ENCODE results near the gene LCA5.
"Not testable (repeated sequence)": the region's sequence is repeated elsewhere in the genome, so short reads cannot be mapped to it uniquely, and the experiment has no call there.

The LCA5 gene

DNA sequence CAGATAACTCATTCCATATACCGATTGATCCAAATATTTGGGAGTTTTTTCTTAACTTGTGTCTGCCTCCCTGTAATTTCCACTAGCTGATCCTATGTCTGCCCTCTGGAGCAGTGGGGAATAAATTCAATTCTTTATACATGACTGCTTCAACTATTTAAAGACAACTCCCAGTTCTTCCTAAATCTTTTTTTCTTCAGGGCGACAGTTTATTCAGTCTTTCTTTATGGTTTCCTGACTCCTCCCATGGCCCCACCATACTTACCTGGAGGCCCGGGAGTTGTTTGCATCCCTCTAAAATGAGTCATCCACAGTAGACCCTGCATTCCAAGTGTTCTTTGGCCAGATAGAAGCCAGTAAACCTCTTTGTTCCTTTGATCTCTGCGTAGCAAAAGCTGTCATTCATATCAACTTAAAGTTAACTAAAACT lies 73.6 kb downstream of the LCA5 start:
- no peak for DNase-seq

DNA sequence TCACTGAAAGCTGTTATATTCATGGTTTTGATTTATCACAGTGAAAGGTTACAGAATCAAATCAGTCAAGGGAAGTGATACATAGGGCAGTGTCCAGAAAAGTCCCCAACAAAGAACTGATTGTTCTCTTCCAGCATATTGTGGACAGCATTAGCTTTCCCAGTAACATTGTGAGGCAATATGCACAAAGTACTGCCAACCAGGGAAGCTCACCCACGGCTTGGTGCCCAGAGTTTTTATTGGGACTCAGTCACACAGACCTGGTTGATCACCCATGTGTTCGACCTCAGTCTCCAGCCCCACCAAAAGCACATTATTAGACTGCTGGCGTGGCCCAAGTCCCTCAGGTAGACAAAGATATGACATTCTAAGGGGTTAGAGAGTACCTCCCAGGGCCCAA lies 76.0 kb downstream of the LCA5 start:
- no peak for DNase-seq

DNA sequence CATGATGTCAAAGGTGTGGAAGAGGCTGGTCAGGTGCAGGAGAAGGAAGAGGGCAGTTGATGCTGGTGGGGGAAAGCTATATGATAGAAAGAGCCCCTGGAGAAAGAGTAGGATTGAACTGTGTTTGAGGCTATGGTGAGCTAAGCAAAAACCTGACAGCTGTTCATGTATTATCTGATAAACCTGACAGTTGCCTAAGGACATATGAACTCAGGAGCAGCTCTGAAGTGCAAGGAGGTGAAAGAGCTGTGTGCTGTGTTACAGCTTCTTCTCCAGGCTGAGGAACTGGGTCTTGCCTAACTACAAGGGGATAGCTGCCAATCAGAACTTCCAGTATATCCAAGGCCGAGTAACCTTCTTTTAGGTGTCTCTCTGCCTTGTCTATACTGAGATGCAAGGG lies 81.8 kb downstream of the LCA5 start:
- DNase-seq = no peak

DNA sequence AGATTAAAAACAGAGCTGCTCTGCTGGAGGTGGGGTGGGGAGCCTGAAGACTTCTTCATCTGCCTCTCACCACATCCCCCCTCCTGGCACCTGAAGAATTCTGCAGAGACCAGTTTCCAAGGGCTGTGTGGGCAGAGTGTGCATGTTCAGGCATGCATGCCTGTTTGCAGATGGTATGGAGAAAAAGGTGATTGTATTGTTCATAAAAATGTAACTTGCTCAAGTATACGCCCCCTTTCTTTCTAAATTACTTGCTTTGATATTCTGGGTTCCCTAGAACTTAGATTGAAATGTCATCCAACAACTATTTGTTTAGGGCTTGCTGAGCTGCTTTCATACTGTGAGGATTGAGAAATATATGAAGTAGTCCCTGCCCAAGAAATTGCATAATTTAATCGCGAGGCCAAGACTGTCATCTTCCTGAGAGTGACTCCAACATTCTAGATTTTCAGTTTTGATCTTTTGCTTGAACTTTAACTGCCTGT lies 83.6 kb downstream of the LCA5 start:
- peak; percentile 47 for DNase-seq

DNA sequence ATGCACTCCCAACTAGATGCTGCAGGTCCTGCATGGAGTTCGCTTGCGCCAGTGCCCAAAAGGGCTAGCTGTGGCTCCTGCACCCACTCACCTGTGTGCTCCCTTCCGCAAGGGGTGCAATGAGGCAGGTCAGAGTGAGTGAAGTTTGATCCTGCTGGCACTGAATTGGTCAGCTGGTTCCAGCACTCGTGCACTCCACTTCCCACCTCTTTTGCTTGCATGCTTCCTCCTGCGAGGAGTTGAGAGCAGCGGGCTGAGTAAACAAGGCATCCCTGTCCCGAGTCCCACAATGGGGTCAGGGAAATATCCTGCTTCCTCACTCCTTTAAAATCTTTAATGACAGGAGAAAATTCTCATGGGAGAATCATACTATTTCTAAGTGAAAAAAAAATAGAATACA lies 86.2 kb downstream of the LCA5 start:
- DNase-seq = no peak

DNA sequence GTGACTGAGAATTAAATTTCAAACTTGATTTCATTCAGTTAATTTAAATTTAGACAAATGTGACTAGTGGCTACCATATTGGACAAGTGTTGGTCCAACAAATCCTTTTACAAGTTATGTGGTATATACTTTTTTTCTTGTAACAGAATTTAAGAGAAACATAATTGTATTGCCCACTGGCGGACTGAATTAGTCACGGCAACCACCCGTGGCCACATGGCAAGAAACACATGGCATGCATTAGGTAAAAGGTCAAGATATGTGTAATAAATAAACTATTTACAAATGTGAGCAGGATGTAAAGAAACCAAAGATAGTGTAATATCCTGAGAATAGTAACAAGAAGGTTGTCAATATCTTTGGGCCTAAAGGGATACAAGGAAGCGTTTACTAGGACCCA lies 91.2 kb downstream of the LCA5 start:
- no peak for DNase-seq

DNA sequence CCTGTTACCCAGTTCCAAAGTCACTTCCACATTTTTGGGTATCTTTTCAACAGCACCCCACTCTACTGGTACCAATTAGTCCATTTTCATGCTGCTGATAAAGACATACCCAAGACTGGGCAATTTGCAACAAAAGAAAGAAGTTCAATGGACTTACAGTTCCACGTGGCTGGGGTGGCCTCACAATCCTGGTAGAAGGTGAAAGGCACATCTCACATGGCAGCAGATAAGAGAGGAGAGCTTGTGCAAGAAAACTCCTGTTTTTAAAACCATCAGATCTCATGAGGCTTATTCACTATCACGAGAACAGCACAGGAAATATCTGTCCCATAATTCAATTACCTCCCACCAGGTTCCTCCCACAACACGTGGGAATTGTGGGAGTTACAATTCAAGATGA lies 93.4 kb downstream of the LCA5 start:
- not testable (repeated sequence) for DNase-seq

DNA sequence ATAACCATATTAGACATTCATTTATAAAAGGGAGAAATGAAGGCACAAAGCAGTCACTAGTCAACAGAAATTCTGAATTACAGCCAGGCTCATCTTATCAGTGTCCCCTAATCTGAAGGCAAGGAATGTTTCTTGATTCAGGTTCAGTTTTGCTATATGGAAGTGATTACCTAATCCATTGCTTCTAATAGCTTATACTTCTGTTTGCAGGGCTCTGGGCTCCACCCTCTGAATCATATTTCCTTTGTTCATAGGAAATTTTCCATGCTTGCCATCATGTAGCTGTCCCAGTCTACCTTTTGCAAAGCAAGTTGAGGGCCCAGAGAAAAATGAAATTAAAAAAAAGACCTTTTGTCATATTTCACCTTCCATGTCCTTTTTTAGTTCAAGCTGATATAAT lies 96.0 kb downstream of the LCA5 start:
- no peak for DNase-seq

DNA sequence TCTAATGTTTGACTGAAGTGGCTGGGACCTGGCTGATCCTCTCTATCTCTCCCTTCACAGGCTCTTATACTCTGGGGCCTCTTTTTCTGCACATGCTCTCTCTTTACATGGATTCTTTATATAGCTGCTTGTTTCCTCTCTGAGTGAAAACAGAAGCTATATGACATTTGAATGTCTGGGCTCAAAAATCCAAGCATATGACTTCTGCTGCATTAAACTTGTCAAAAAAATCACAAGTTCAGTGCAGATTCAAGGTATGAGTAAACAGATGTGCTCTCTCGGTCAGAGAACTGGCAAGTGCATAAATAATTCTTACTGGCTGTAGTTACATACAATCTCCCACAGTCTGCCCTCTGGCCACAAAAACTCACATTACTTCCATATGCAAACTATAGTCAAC lies 96.6 kb downstream of the LCA5 start:
- DNase-seq = no peak

DNA sequence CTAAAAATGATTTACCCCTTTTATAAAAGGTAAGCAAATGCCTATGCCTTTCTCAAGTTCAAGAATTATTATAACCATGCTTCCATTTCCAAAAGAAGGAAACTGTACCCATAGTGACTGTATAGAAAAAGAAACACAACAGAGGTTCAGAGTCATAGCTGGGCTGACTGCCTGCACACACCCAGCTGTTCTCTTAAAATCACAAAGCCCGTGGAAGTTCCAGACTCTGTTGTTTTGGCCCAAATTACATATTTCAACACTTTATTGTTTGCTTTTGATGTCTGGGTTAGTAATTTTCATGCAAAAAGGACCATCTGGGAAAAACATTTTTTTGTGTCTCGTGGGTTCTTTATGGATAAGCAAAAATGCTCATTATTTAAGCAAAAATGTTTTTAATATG lies 99.2 kb downstream of the LCA5 start:
- no peak for DNase-seq

DNA sequence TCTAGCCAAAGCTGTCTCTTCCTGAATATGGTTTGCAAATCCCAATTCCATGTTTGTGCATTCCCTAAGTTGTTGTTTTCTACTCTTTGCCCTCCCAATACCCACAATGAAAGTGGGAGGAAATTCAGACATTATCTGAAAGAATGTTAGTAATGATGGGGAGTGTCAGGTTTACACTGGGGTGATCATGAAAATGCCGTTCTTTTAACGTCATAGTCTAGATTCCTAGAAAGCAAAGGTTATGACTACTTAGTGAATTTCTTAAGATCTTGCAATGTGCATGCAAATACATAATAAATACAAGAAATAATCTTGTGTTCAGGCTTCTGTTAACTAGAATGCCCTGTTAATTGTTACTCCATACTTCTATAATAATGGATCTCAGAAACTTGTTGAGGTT lies 101.0 kb downstream of the LCA5 start:
- DNase-seq = no peak

DNA sequence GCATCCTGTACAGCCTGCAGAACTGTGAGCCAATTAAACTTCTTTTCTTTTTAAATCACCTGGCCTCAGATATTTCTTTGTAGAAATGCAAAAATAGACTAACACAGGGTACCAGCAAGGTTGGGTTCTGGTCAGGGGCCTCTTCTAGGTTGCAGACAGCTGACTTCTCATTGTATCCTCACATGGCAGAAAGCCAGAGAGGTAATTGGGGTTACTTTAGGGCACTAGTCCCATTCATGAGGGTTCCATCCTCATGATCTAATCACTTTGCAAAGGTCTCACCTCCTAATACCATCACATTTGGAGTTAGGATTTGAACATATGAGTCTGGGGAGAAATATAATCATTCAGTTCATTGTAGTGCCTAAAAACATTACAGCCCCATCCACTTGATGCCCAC lies 101.5 kb downstream of the LCA5 start:
- DNase-seq = peak; percentile 42
